Measurements from ENCODE around the gene PDZD11. TPM values are rescaled to one million over a fixed set of nuclear protein-coding genes. Genes with fewer than 3 reads are reported as not detected.

Gene PDZD11
- total RNA-seq, 1 donor from 2014 or later, result 31.5 TPM

DNA sequence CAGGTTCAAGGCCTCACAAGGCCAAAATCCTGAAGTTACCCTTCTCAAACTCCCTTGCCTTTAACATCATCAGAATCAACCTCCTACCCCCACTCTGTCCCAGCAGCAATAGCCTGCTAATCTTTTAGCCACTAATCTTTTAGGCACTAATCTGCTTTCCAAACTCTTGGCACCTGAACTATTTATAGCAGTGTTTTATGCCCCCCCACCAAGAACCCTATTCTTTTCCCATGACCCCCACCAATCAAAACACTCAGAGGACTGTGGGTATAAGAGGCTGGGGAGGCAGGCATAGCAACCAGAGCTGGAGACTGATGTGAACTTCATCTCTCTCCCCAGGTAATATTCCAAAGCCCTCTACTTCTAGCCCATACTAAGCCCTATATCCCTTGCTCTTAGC, 21.7 kb downstream of the PDZD11 start, which contains the start of gene ARR3:
Gene ARR3 (plus strand): TSS at position 301 of the 400 bp plus-strand sequence. CDS start 1,052 bp downstream, outside the sequence.
- no peaks in the 10 kb centered on the region for H3K36me3 ChIP-seq (ENCODE audit: control insufficient read depth, insufficient read depth, low read length)
- no peak for DNase-seq (ENCODE audit: low read depth)
- no peak within 1 kb of the TSS for H3K4me3 ChIP-seq (ENCODE audit: low read depth, low read length)
- no peaks in the 10 kb centered on the region for H3K27me3 ChIP-seq (ENCODE audit: control insufficient read depth, insufficient read depth, low read length)
- TF ChIP-seq, protein P1, sequence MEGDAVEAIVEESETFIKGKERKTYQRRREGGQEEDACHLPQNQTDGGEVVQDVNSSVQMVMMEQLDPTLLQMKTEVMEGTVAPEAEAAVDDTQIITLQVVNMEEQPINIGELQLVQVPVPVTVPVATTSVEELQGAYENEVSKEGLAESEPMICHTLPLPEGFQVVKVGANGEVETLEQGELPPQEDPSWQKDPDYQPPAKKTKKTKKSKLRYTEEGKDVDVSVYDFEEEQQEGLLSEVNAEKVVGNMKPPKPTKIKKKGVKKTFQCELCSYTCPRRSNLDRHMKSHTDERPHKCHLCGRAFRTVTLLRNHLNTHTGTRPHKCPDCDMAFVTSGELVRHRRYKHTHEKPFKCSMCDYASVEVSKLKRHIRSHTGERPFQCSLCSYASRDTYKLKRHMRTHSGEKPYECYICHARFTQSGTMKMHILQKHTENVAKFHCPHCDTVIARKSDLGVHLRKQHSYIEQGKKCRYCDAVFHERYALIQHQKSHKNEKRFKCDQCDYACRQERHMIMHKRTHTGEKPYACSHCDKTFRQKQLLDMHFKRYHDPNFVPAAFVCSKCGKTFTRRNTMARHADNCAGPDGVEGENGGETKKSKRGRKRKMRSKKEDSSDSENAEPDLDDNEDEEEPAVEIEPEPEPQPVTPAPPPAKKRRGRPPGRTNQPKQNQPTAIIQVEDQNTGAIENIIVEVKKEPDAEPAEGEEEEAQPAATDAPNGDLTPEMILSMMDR (IDR thresholded peaks at IDR 0.05; ENCODE audit: insufficient read depth, low read length, poor library complexity, severe bottlenecking), result no peak

DNA sequence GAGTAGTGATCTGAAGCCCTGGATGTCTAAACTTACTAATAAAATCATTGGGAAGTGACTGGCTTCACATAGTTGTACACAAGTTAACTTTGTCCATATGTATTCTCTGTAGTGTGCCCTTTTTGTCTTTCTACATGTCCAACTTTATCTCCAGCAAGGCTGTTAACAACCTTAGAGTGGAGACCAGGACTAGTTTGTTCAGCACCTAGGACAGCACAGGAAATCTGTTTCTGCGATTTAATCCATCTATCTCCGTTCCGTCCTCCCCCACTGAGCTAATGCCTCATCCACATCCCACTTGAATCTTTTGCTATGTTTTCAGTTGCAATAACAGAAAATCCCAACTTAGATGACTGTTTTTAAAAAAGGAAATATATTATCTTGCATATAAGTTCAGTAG, 24.9 kb downstream of the PDZD11 start:
- TF ChIP-seq, protein P1 (IDR thresholded peaks at IDR 0.05; ENCODE audit: insufficient read depth, low read length, poor library complexity, severe bottlenecking), result no peak
- Histone ChIP-seq H3K4me3 (ENCODE audit: low read depth, low read length) (no peak overlapping the region), H3K27me3 (ENCODE audit: control insufficient read depth, insufficient read depth, low read length) (no peaks in the 10 kb centered on the region), H3K36me3 (ENCODE audit: control insufficient read depth, insufficient read depth, low read length) (no peaks in the 10 kb centered on the region)
- DNase-seq (ENCODE audit: low read depth), result no peak

- no peaks in the 10 kb centered on the region for H3K27me3 ChIP-seq (ENCODE audit: control insufficient read depth, insufficient read depth, low read length)
- TF ChIP-seq, protein P1 (IDR thresholded peaks at IDR 0.05; ENCODE audit: insufficient read depth, low read length, poor library complexity, severe bottlenecking), result peak; percentile 69
- no peaks in the 10 kb centered on the region for H3K36me3 ChIP-seq (ENCODE audit: control insufficient read depth, insufficient read depth, low read length)
- no peak for DNase-seq (ENCODE audit: low read depth)
- no peak overlapping the region for H3K4me3 ChIP-seq (ENCODE audit: low read depth, low read length)
These were observed 26.7 kb downstream of the PDZD11 start for GRCh38 chrX:70262952-70263567.

DNA sequence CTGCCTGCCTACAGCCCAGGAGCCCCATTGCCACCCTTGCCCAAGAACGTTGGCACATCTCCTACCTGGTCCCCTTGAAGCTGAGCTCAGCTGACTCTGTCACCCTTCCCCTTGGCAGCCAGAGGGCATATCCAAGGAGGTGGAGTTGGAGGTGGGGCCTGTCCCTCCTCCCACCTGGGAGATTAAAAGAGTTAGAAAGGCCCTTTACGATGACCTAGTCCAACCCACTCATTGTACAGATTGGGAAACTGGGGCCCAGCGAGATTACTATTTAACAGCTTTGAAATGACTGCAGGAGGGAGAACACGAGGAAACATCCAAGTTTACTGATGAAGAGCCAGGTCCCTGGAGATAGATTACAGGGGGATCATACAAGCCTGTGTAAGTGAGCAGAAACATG, 29.6 kb downstream of the PDZD11 start, which contains the start of gene P2RY4:
Gene P2RY4 (minus strand): TSS at position 101 of the 400 bp plus-strand sequence. CDS start 580 bp downstream, outside the sequence.
- H3K36me3 ChIP-seq (ENCODE audit: control insufficient read depth, insufficient read depth, low read length), result no peaks in the 10 kb centered on the region
- no peaks in the 10 kb centered on the region for H3K27me3 ChIP-seq (ENCODE audit: control insufficient read depth, insufficient read depth, low read length)
- TF ChIP-seq, protein P1 (IDR thresholded peaks at IDR 0.05; ENCODE audit: insufficient read depth, low read length, poor library complexity, severe bottlenecking), result no peak
- H3K4me3 ChIP-seq (ENCODE audit: low read depth, low read length), result no peak within 1 kb of the TSS
- DNase-seq (ENCODE audit: low read depth), result no peak

GRCh38 chrX:70257423-70258288, 32.1 kb downstream of the PDZD11 start:
- H3K4me3 ChIP-seq (ENCODE audit: low read depth, low read length), result no peak overlapping the region
- no peak for DNase-seq (ENCODE audit: low read depth)
- TF ChIP-seq, protein P1 (IDR thresholded peaks at IDR 0.05; ENCODE audit: insufficient read depth, low read length, poor library complexity, severe bottlenecking), result no peak
- no peaks in the 10 kb centered on the region for H3K27me3 ChIP-seq (ENCODE audit: control insufficient read depth, insufficient read depth, low read length)
- H3K36me3 ChIP-seq (ENCODE audit: control insufficient read depth, insufficient read depth, low read length), result no peaks in the 10 kb centered on the region
